ENCODE results near the gene KIF15. TPM values are rescaled to one million over a fixed set of nuclear protein-coding genes. Genes with fewer than 3 reads are reported as not detected.

The KIF15 gene
- total RNA-seq, 1 donor from 2014 or later = 0.81 TPM

- DNase-seq (no peak), ATAC-seq (peak; percentile 35)
- no peaks in the 10 kb centered on the region for H3K36me3 ChIP-seq
- H3K27ac ChIP-seq = no peak overlapping the region
- TF ChIP-seq CTCF (IDR thresholded peaks at IDR 0.05) = no peak
- no peaks in the 10 kb centered on the region for H3K9me3 ChIP-seq
- peaks cover 8% of the 10 kb centered on the region for H3K27me3 ChIP-seq
- no peaks in the 10 kb centered on the region for H3K4me1 ChIP-seq
- no peak overlapping the region for H3K4me3 ChIP-seq
- intact Hi-C loops (cut with DNase I) = no loop called here
These were observed 124.0 kb downstream of the KIF15 start for GRCh38 chr3:44885618-44886017.

- Histone ChIP-seq H3K27ac (no peak overlapping the region), H3K27me3 (peaks cover 8% of the 10 kb centered on the region), H3K4me3 (no peak overlapping the region), H3K4me1 (no peaks in the 10 kb centered on the region), H3K9me3 (no peaks in the 10 kb centered on the region), H3K36me3 (no peaks in the 10 kb centered on the region)
- ATAC-seq (peak; percentile 71), DNase-seq (no peak)
- TF ChIP-seq CTCF (IDR thresholded peaks at IDR 0.05) = no peak
- intact Hi-C loops (cut with DNase I) = no loop called here
These were observed 125.0 kb downstream of the KIF15 start for GRCh38 chr3:44886561-44886960.

GRCh38 chr3:44887101-44887500, 125.5 kb downstream of the KIF15 start:
- Histone ChIP-seq H3K27ac (no peak overlapping the region), H3K27me3 (peaks cover 8% of the 10 kb centered on the region), H3K36me3 (no peaks in the 10 kb centered on the region), H3K4me3 (no peak overlapping the region), H3K4me1 (no peaks in the 10 kb centered on the region), H3K9me3 (no peaks in the 10 kb centered on the region)
- TF ChIP-seq CTCF (IDR thresholded peaks at IDR 0.05) = no peak
- intact Hi-C loops (cut with DNase I) = no loop called here
- no peak for ATAC-seq
- DNase-seq = no peak

GRCh38 chr3:44890258-44890657, 128.7 kb downstream of the KIF15 start:
- no peaks in the 10 kb centered on the region for H3K9me3 ChIP-seq
- no peaks in the 10 kb centered on the region for H3K27me3 ChIP-seq
- intact Hi-C loops (cut with DNase I) = no loop called here
- no peak overlapping the region for H3K4me3 ChIP-seq
- ATAC-seq = no peak
- H3K4me1 ChIP-seq = no peaks in the 10 kb centered on the region
- TF ChIP-seq CTCF (IDR thresholded peaks at IDR 0.05) = no peak
- DNase-seq = no peak
- no peaks in the 10 kb centered on the region for H3K36me3 ChIP-seq
- H3K27ac ChIP-seq = no peak overlapping the region

DNA sequence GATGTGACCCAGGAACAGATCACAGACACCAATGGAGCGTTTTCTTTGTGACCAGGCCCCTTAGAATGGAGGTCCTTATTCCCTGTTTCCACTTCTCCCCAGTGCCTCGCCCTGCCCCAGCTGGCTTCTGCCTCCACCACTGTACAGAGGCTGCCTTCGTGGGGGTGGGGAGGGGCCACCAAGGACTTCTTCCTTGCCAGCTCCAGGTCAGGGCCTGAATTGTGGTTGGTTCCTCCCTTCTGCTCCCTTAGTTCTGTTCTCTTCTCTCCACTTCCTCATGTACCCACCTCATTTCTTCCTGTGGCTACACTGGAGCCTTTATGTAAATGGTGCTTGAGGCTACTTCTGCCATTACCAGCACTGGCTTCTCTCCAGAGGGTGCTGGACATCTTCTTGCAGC, 129.3 kb downstream of the KIF15 start:
- Histone ChIP-seq H3K27ac (no peak overlapping the region), H3K36me3 (no peaks in the 10 kb centered on the region), H3K4me3 (no peak overlapping the region), H3K4me1 (no peaks in the 10 kb centered on the region), H3K9me3 (no peaks in the 10 kb centered on the region), H3K27me3 (no peaks in the 10 kb centered on the region)
- ATAC-seq (no peak), DNase-seq (no peak)
- TF ChIP-seq CTCF (IDR thresholded peaks at IDR 0.05) = no peak
- intact Hi-C loops (cut with DNase I) = no loop called here

GRCh38 chr3:44892689-44893088, 131.1 kb downstream of the KIF15 start:
- H3K4me3 ChIP-seq = no peak overlapping the region
- no peaks in the 10 kb centered on the region for H3K36me3 ChIP-seq
- ATAC-seq = no peak
- no peaks in the 10 kb centered on the region for H3K4me1 ChIP-seq
- H3K27me3 ChIP-seq = no peaks in the 10 kb centered on the region
- no peaks in the 10 kb centered on the region for H3K9me3 ChIP-seq
- DNase-seq = no peak
- no peak for TF ChIP-seq CTCF (IDR thresholded peaks at IDR 0.05)
- intact Hi-C loops (cut with DNase I) = no loop called here
- no peak overlapping the region for H3K27ac ChIP-seq
